ENCODE measurements around the gene CAMKMT.

- TF ChIP-seq CTCF (conservative IDR thresholded peaks at IDR 0.05; ENCODE audit: low read length) (no peak), EZH2phosphoT487 (IDR thresholded peaks at IDR 0.05; ENCODE audit: borderline replicate concordance, low read depth, low read length) (no peak)
Measured at GRCh38 chr2:44480068-44480467, 118.3 kb downstream of the CAMKMT start.
